ENCODE measurements around the gene KCNA10.
"Not testable (repeated sequence)": the region's sequence is repeated elsewhere in the genome, so short reads cannot be mapped to it uniquely, and the experiment has no call there.

The KCNA10 gene

DNA sequence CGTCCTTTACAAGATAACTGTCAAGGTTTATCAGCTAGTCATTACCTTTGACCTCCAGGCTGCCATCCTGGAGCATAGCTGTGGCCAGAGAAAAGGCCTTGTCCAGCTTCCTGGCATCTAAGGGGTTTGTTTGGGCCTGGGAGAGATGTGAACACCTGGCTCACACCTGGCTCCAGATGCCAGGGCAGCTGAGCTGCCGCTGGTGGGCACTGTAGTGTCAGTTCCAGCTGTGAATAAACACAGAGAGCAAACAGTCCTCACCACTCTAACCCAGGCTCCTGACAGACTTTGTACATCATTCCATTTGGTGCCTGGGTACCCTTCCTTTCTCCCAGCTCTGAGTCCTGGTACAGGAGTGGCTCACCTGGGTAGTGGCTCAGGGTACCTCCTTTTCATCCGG, 14.3 kb upstream of the KCNA10 start:
- no peak for DNase-seq (ENCODE audit: low read depth)

DNA sequence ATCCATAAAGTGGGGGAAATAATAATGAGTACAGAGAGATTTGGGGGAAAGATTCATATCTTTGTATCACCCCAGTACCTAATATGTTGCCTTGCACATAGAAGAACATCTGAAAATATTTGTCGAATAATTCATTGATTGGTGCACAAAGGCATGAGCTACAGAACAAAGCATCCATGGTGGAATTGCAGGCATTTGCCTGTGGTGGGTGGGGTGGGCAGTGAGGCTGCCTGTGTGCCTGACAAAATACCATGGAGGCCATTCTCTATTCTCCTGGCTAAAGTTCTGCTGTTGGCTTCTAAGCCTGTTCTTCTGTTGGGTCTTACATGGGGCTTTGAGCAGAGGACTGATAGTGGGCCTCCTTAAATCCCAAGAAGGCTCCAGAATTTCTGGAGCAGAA, 10.0 kb upstream of the KCNA10 start:
- no peak for DNase-seq (ENCODE audit: low read depth)

DNA sequence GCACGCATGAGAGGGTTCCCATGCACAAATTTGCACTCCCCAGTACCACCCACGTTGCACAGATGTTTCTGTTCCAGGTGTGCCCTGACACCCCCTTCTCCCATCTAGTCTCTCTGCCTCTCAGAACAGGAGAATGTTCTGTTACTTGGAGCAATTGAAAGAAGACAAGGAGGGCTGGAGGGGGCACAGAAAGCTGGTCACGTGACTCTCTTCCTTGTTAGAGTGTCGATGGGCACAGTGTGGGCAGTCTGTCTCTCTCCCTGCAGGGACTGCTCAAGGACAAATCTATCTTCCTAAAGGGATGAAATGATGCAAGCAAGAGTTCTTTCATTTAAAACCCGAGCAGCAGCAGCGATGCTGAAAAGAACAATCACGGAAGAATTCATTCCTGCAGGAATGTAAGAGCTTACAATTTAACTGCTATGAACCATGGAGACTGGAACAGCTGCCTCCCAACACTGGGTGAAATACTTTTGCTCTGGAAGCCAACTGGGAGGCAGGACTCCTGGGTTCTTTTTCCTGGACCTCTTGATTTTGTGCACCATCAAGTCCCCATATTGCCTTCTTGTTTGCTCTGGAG, 7.3 kb upstream of the KCNA10 start:
- no peak for DNase-seq (ENCODE audit: low read depth)

DNA sequence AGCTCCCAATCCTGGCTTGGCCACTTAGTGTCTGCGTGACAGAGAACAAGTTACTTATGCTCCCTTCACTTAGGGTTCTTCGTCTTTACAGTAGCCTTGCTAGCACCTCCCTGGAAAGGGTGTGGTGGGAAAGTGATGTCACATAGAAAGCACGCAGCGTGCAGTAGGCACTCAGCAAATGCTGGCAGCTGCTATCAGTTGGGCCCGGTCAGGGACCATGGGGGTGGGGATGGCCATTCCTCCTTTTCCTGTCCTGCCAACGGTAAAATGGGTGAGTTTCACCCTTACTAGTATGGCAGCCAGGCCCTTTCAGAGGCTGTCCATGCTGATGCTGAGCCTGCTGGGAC, 6.2 kb upstream of the KCNA10 start:
- DNase-seq (ENCODE audit: low read depth) = no peak

DNA sequence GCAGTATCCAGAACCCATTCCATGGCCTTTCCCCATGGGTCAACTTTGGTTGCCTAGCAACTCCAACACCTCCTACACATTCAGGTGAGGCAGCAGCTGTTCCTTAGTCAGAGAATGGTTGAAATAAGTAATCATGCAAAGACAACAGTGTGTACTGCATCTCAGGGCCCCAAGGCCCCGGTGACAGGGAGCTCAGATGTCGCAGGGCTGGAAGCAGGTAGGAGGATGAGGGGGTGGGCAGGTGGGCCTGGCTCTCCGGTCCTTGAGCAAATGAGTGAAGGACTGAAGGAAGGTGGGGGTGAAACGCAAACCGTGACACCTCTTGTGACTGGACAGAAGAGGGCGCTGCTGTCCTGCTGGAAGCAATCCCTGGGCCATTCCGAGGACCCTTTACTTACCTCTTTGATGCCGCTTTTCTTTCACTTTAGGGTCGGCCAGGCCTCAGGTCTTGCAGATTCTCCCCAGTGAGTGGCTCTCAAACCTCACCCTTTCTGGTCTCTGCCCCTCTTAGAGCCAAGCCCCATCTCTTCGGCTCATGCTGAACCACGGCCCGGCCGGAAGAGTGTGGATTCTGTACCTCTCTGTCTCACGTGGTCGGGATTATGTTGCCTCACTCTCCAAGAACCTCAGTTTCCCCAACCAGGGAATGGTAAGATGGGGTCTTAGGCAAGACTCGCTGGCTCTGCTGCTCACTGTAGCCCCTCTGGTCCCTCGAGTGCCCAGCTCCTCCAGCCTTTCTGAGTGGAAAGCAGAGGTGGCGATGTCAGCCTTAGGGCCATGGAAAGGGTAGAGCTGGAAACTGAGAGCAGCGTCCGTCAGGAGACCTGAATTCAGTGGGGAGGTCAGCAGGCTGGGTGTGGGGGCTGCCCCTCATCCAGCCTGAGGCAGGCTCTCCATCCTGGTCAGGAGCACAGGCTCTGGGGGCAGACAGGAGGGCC, 5.6 kb upstream of the KCNA10 start:
- DNase-seq (ENCODE audit: low read depth) = peak; percentile 27

DNA sequence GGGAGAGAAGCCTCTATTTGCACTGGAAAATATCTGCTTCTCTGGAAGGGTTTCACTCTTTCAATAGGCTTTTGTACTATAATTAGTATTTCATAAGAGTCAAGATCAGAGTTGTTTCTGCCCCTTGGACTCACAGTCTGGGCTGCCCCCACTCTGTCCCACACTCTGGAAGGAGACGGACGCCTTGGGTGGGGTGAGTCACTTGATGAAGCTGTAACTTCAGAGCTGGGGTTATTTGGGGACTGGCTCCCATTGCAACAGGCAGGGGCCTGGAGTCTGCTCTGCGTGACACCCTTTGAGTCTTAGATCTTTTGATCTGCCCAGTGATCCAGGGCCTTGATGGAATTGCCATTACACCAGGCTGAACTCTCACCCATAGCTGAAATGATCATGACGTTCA, 4.0 kb upstream of the KCNA10 start:
- no peak for DNase-seq (ENCODE audit: low read depth)

DNA sequence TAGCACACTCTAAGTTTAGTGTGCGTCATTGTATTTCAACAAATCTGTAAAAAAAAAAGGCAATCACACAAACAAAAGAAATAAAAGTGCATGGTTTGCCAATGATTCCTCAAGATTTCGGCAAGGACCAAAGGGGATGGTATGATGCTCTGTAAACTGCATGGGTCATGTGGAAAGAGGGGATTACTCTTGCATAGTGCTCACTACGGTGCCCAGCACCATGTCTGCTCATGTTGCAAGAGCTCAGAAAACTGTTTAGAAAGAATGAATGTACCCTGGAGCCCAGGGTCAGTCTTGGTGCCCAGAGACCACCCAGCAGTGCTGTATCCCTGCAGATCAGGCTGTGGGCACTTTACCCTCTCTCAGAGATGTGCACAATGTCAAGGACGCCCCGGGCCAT, 3.6 kb upstream of the KCNA10 start:
- no peak for DNase-seq (ENCODE audit: low read depth)

DNA sequence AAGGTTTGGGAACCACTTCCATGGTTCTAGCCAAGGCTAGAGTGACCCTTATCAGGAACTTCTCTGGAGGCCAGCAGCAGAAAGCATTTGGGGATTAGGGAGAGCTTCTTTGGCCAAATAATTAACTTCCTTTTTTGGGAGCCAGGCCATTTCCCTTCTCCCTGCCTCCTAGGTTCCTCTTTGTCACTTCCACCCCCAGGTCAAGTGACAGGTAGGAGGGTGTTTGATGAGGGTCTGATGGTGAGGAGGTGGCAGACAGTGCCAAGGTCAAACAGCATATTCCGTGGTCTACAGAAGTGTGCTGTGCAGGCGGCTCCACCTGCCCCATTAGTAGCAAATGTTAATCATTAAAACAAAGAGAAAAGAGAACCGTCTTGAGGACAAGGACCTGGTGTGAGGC, 1.9 kb upstream of the KCNA10 start:
- DNase-seq (ENCODE audit: low read depth) = no peak

DNA sequence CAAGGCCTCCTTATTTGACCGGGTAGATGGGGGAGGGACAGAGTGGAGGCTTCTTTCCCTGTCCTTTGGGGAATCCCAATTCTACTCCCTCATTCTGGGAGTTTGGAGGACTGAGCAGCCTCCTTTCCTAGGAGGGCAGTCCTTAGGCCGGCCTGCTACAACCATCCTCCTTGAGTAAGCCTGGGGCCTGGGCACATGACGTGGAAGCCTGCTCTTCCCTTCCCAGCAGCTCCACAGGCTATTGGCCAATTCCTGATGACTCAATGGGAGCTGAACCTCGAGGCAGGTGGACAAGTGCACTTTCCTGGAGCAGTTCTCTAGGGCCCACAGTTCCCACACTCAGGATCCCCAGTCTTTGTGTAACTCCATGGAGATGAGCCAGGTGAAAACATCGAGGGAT, 3.1 kb downstream of the KCNA10 start:
- no peak for DNase-seq (ENCODE audit: low read depth)

DNA sequence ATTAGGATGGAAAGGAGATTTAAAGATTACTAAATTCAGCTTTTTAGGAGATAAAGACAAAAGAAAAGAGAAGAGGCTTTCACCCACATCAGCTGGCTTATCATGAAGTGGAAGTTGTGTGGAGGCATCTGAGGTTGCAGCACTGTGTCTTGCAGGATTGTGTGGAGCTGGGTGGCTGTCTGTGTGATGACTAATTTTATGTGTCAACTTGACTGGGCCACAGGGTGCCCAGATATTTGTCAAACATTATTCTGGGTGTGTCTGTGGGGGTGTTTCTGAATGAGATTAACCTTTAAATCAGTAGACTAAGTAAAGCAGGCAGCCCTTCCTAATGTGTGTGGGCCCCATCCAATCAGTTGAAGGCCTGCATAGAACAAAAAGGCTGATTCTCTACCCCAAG, 3.9 kb downstream of the KCNA10 start:
- DNase-seq (ENCODE audit: low read depth) = no peak

DNA sequence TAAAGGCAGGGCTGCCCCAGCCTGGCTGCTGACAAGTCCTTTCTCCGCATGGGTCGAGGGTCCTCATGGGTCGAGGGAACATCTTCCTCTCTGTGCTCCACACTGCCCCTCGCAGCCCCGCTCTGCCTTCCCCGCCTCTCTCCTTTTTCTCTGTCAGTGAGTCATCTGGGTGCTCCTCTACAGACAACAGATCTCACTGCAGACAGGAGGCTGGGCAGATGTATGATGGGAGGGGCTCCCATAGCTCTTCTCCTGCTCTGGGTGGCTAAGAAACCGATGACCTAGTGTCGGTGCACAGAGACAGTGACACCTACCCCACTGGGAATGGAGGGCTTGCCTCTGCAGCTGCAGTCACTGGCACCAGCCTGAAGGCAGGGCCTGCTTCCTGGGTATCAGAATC, 5.5 kb downstream of the KCNA10 start:
- DNase-seq (ENCODE audit: low read depth) = no peak

DNA sequence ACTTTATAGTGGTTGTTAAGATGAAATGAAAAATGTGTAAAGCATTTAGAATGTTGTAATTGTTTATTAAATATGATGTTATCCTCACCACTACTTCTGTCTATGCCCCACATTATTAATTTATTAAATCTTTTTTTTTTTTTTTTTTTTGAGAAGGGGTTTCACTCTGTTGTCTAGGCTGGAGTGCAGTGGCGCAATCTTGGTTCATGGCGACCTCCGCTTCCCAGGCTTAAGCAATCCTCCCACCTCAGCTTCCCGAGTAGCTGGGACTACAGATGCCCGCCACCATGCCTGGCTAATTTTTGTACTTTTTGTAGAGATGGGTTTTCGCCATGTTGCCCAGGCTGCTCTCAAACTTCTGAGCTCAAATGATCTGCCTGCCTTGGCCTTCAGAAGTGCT, 7.5 kb downstream of the KCNA10 start:
- no peak for DNase-seq (ENCODE audit: low read depth)

DNA sequence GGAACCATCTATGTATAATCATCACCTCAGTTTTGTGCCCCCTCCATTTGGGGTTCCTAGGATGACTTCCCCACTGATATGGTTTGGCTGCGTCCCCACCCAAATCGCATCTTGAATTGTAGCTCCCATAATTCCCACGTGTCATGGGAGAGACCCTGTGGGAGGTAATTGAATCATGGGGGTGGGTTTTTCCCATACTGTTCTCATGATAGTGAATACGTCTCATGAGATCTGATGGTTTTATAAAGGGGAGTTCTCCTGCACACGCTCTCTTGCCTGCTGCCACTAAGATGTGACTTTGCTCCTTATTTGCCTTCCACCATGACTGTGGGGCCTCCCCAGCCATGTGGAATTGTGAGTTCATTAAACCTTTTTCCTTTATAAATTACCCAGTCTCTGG, 8.1 kb downstream of the KCNA10 start:
- DNase-seq (ENCODE audit: low read depth) = not testable (repeated sequence)

DNA sequence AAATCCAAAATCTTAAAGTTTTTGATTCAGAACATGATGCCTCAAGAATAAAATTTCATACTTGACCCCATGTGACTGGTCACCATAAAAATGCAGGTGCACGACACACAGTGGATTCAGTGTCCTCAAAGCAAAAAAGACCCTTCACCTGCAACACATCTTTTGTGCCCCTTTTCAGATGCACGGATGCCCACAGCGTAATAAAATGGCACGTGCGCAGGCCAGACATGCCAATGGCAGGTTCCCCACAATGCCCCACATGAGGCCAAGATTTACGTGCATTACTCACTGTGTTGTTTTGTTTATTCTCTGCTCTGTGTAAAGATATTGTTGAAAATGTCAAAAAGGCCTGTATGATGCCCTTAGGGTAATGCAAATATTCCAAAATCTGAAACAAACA, 9.3 kb downstream of the KCNA10 start:
- DNase-seq (ENCODE audit: low read depth) = no peak

DNA sequence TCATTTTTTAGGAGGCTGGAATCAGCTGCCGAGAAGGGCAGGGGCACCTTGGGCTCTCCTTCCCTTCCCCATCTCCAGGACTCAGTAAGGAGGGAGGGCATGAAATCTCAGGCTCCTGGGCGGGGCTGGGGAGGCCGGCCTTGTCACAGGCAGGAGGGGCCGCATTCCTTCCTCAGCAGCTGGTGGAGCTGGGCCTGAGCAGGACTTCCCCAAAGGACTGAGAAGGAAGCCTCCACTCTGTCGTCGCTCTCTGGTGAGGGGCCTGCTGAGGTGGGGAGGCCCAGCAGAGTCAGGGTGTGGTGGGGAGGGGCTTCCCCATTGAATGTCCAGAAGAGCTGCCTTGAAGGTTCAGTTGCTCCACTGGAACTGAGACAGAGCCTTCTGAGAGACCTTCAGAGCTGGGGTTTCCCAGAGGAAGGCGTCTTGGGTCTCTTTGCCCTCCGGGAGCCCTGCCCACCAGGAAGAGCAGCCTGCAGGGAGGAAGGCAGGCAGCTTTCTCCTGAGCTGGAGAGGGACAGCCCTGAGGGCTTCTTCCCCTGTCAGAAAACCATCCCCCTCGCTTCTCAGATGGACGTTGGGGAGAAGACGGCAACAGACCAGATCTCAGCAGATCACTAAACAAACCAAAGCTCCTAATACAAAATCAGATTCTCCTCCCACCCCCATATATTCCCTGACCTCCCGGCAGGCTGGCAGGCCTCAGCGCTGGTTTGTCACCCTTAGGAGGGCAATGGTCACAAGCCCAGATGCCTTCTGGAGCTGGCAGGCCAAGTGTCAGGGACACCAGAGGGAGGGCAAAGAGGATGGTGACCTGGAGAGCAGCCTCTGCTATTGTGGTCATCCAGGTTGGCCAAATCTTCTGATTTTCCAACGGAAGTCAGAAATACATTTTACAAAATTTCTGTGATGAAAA, 10.7 kb downstream of the KCNA10 start:
- no peak for DNase-seq (ENCODE audit: low read depth)

DNA sequence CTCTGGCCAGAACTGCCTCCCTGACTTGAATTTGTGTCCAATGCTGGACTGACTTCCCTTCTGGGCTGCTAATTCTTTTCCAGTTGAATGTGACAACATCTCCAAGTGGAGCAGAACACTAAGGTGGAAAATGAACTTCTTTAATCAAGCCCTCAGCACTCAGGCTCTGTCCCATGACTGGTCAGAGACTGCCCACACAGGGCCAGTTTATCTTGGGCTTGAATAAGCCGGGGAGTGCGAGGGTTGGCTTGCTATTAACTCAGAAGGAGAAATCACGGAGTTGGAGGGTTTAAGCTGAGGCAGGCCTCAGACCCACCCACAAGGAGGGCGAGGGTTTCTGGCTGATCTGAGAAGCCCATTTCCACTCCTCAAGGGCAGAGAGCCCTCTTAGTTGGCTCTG, 12.4 kb downstream of the KCNA10 start:
- no peak for DNase-seq (ENCODE audit: low read depth)

DNA sequence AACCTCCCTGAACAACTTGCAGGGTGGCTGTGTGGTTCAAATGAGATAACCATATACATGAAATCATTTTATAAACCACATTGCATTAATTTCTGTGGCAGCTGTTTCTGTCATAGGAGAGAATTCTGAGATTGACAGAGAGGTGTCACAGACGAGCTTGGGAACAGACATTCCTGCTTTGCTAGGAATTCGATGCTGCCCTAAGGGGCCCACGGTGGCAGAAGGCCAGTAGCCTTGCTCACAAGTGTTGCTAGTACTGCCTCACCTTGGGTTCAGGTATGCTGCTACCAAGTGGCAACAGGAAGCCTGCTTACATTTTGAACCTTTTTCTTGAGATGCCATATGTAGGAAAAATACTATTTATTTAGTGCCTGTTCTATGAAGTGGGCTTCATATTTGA, 13.4 kb downstream of the KCNA10 start:
- no peak for DNase-seq (ENCODE audit: low read depth)

DNA sequence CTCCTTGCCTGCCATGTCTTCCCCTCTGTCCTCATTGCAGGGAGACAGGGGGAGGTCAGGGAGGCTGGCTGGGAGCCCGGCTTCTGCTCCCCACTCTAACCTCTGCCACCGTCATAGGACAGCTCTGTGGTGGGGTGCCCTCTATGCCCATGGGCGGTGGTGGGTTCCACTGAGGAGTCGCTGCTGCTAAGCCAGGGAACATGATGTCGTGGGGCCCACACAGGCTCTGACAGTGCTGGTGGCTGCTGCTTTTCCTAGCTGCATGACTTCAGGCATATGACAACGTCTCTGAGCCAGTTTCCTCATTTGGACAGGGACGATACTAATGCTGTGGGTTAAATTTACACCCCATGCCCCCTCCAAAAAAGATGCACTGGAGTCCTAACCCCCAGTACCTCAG, 14.7 kb downstream of the KCNA10 start:
- no peak for DNase-seq (ENCODE audit: low read depth)

DNA sequence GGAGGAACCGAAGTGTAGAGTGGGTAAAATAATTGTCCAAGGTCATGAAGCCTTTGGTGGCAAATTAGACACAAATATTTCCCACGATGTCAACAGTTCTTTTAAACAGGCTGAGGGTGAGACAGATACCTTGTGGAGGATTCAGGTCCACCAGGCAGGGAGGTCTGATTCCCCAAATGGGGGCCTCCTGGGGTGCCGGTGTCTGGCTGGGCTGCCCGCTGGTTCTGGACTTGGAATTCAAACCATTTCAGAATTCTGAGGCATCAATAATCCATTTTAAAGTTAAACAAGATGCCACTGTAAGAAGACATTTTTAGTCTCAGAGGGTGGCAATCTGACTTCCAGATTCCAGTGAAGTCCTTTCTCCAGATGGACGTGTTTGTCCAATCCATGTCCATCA, 15.5 kb downstream of the KCNA10 start:
- no peak for DNase-seq (ENCODE audit: low read depth)

DNA sequence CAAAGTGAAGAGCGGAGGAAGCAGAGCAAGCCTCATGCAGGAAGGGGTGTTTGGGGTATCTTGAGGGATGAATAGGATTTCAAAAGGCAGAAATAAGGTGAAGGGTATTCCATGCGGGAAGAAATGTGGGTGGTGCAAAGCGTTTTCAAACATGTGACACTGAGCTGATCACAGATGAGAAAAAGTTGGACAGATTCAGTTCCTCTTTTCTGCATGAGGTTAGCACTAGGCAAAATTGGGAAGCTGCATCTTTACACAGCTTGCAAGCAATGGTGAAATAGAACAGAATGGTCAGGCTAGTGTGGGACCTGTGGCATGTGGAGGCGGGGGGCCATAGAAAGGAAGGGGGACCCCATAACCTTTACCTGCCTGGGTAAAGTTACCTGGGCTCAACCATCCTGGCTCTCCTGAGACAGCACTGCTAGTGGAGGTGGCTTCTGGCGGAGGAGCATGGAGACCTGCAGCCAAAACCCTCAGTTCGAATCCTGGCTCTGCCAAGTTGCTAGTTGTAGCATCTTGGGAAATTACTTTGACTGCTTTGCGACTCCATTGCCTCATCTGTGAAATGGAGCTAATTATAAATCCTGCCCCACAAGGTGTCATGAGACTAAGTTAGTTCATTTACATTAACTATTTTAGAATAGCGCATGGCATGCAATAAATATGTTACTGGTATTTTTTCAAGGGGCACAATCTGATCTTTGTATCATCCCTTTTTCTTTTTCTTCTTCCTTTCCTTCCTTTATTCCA, 16.4 kb downstream of the KCNA10 start:
- no peak for DNase-seq (ENCODE audit: low read depth)

DNA sequence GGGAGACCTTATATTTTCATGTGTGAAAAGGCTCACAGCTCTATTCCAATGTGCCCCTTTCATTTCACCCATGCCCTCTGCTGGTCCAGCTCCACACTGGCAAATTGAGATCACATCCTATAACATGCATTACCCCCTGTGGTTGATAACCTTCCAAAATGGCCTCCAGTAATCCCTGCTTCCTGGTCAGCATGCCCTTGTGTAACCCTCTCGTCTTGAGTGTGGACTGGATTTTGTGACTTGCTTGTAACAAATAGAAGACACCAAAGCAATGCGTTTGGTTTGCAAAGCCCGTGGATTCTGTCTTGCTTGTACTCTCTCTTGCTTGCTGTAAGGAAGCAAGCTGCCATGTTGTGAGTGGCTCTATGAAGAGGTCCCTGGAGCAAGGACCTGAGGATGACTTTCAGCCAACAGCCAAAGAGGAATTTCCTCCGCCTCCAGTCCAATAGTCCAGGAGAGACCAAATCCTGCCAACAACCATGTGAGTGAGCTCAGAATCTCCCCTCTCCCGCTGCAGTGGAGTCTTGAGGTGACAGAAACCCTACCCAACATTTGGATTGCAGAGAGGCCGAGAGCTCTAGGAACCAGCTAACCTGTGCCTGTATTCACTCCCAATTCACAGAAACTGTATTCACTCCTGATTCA, 17.4 kb downstream of the KCNA10 start:
- no peak for DNase-seq (ENCODE audit: low read depth)

DNA sequence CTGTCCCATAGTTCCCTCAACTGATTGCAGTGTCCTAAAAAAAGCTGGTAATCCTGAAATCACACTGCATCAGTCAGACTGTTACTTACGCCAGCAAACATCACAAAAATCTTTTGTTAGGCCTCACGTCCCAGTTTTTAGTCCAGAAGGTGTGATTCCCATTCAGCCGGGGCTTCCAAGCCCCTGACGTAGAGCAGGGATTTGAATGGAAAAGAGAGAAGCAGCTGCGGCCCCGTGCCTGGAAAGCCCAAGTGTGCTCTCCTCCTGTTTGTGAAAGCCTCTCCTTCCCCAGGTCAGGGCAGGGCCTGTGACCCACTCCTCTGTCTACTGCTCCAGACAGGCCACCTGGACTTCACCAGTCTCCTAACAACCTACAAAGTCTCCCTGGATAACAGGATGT, 20.7 kb downstream of the KCNA10 start:
- no peak for DNase-seq (ENCODE audit: low read depth)

Measured in stimulated activated CD8-positive, alpha-beta memory T cell treated with anti-CD3 and anti-CD28 coated beads, Interleukin-15, amount 100 ng/mL, for 24 hours (primary cell).